NOMO-1 treated with dmso at 0.1 percent for 144 hours (cell line): ENCODE data around the gene LPIN3.

Experiments
- DNase-seq: peaks from one replicate; lab custom pipeline; 2025; ENCODE audit not compliant: unreplicated experiment; lab: John Stamatoyannopoulos, UW

Gene LPIN3

GRCh38 chr20:41392295-41392694, 51.7 kb downstream of the LPIN3 start:
- no peak for DNase-seq

- no peak for DNase-seq
These were observed 52.5 kb downstream of the LPIN3 start for GRCh38 chr20:41392871-41393704.

- no peak for DNase-seq
These were observed 53.1 kb downstream of the LPIN3 start for GRCh38 chr20:41393705-41394066.

GRCh38 chr20:41394081-41394480, 53.5 kb downstream of the LPIN3 start:
- DNase-seq, result no peak

GRCh38 chr20:41394931-41395666, 54.5 kb downstream of the LPIN3 start:
- DNase-seq, result no peak

- DNase-seq, result no peak
These were observed 55.3 kb downstream of the LPIN3 start for GRCh38 chr20:41395667-41396664.

- DNase-seq, result no peak
These were observed 57.8 kb downstream of the LPIN3 start for GRCh38 chr20:41398408-41398807.

GRCh38 chr20:41403604-41404003, 63.0 kb downstream of the LPIN3 start:
- no peak for DNase-seq

GRCh38 chr20:41405436-41405835, 64.8 kb downstream of the LPIN3 start:
- DNase-seq, result no peak

- no peak for DNase-seq
These were observed 65.7 kb downstream of the LPIN3 start for GRCh38 chr20:41406353-41406752.

GRCh38 chr20:41406896-41407444, 66.3 kb downstream of the LPIN3 start:
- no peak for DNase-seq

GRCh38 chr20:41407607-41408006, 67.0 kb downstream of the LPIN3 start:
- DNase-seq, result no peak

- no peak for DNase-seq
These were observed 67.7 kb downstream of the LPIN3 start for GRCh38 chr20:41408156-41408794.

GRCh38 chr20:41408986-41409385, 68.4 kb downstream of the LPIN3 start:
- DNase-seq, result no peak
